HFF-Myc (cell line): ENCODE results near the gene PARVA.

Source experiments
- DNase-seq: peaks from one replicate; pipeline ENCODE4 v3.0.0-alpha.2; 2011; ENCODE audit warnings: low read depth; ENCODE audit errors: extremely low read depth
- H3K4me3 ChIP-seq: replicated peaks from 2 replicates; pipeline ENCODE4 v1.5.1; 2011; ENCODE audit warnings: low read depth, mild to moderate bottlenecking, control low read depth, low read length
- CTCF ChIP-seq: IDR thresholded peaks from 2 replicates; pipeline ENCODE4 v1.5.1; 2012; ENCODE audit warnings: mild to moderate bottlenecking, low read depth, low read length, control low read depth; ENCODE audit errors: missing control alignments

The PARVA gene

GRCh38 chr11:12445001-12445400 is 67.6 kb downstream of the PARVA start:
- no peak for TF ChIP-seq CTCF
- H3K4me3 ChIP-seq, result no peak overlapping the region
- no peak for DNase-seq

GRCh38 chr11:12446863-12447262 is 69.5 kb downstream of the PARVA start:
- TF ChIP-seq CTCF, result no peak
- H3K4me3 ChIP-seq, result no peak overlapping the region

GRCh38 chr11:12448131-12448939 is 71.0 kb downstream of the PARVA start:
- TF ChIP-seq CTCF, result no peak
- H3K4me3 ChIP-seq, result no peak overlapping the region
- DNase-seq, result no peak

More at GRCh38 chr11:12446863-12447262, 69.5 kb downstream of the PARVA start:
- DNase-seq, result no peak

GRCh38 chr11:12449961-12450715 is 72.8 kb downstream of the PARVA start:
- TF ChIP-seq CTCF, result no peak
- no peak overlapping the region for H3K4me3 ChIP-seq
- DNase-seq, result no peak

GRCh38 chr11:12451179-12451814 is 73.9 kb downstream of the PARVA start:
- H3K4me3 ChIP-seq, result no peak overlapping the region
- no peak for TF ChIP-seq CTCF
- DNase-seq, result no peak

GRCh38 chr11:12453243-12453642 is 75.9 kb downstream of the PARVA start:
- DNase-seq, result no peak
- no peak overlapping the region for H3K4me3 ChIP-seq
- TF ChIP-seq CTCF, result no peak
